Thymus (tissue), 11 donors: ENCODE results near the gene MTCH1. TPM values are rescaled to one million over a fixed set of nuclear protein-coding genes. Genes with fewer than 3 reads are reported as not detected.
"Not testable (repeated sequence)": the region's sequence is repeated elsewhere in the genome, so short reads cannot be mapped to it uniquely, and the experiment has no call there.

Source experiments
- DNase-seq, 9 donors: peaks; one replicate each; pipeline ENCODE4 v3.0.0-alpha.2; 2013; ENCODE audit warnings: low spot score in 9 of 9, low read depth in 6 of 9, missing footprints in 1 of 9
- H3K27ac ChIP-seq, 2 donors: one replicate each; pipeline ENCODE4 v1.5.1; 2013; ENCODE audit warnings: control low read depth in 1 of 2, low read depth in 1 of 2, low read length in 1 of 2, mild to moderate bottlenecking in 1 of 2, moderate library complexity in 1 of 2
- H3K27me3 ChIP-seq, 2 donors: one replicate each; pipeline ENCODE4 v1.5.1; 2013; ENCODE audit warnings: low read length in 1 of 2; ENCODE audit not compliant: control insufficient read depth in 2 of 2, insufficient read depth in 1 of 2
- H3K36me3 ChIP-seq, 2 donors: one replicate each; pipeline ENCODE4 v1.5.1; 2013; ENCODE audit warnings: low read length in 1 of 2, mild to moderate bottlenecking in 1 of 2, moderate library complexity in 1 of 2; ENCODE audit not compliant: control insufficient read depth in 2 of 2, insufficient read depth in 2 of 2
- H3K4me1 ChIP-seq, 2 donors: one replicate each; pipeline ENCODE4 v1.5.1; 2013; ENCODE audit warnings: low read length in 2 of 2; ENCODE audit not compliant: control insufficient read depth in 2 of 2, insufficient read depth in 2 of 2
- H3K4me3 ChIP-seq, 2 donors: one replicate each; pipeline ENCODE4 v1.5.1; 2013; ENCODE audit warnings: low read length in 2 of 2, control low read depth in 1 of 2, mild to moderate bottlenecking in 1 of 2
- H3K9me3 ChIP-seq, 2 donors: one replicate each; pipeline ENCODE4 v1.5.1; 2013; ENCODE audit warnings: low read length in 1 of 2, mild to moderate bottlenecking in 1 of 2; ENCODE audit not compliant: control insufficient read depth in 2 of 2, insufficient read depth in 1 of 2
- WGBS: extraction: QIAGEN DNeasy Blood & Tissue Kit; methylation state at CpG from one replicate; pipeline ENCODE4 v1.1.7; 2013; 5-methylcytosine and 5-hydroxymethylcytosine counted together
- polyA plus RNA-seq: library from polyadenylated mRNA; stranded (reverse); fragments of 200-250 nt; gene quantifications from one replicate; pipeline ENCODE4 v1.2.3, GENCODE V29; 2013
- total RNA-seq: library from RNA; stranded (reverse); fragments of 120-200 nt; gene quantifications from one replicate; pipeline ENCODE4 v1.2.4, GENCODE V29; 2013
- donor health status: healthy.

MTCH1 gene
- total and polyA plus RNA-seq, 2 donors = 110 to 152 TPM

DNA sequence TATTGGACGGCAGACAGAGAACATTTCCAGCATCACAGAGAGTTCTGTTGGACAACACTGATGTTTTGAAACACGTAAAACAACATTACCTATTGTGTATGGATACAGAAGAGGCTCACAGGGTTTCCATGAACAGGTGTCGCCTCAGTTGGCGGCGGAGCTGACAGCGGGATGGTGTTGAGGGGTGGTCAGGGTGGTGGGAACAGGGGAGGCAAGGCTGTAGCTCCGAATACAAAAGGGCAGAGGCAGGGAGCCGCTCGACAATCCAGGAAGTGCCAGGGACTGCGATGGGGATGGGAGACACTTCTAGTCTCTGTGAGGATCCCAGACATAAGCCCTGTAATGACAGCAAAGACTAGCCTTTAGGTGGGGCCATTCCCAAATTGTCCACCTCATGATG is 46.0 kb downstream of the MTCH1 start:
- WGBS = 96% methylated on average over 10 of the region's 10 CpGs
- Histone ChIP-seq H3K27me3 (peaks cover 0 to 2% of the 10 kb centered on the region in 2 donors), H3K36me3 (no peaks in the 10 kb centered on the region), H3K4me1 (peaks cover 19 to 25% of the 10 kb centered on the region in 2 donors), H3K4me3 (no peak overlapping the region), H3K9me3 (peaks cover 0 to 1% of the 10 kb centered on the region in 2 donors), H3K27ac (peak overlapping the region in 1 of 2 donors; percentile 55)
- DNase-seq = no peak

DNA sequence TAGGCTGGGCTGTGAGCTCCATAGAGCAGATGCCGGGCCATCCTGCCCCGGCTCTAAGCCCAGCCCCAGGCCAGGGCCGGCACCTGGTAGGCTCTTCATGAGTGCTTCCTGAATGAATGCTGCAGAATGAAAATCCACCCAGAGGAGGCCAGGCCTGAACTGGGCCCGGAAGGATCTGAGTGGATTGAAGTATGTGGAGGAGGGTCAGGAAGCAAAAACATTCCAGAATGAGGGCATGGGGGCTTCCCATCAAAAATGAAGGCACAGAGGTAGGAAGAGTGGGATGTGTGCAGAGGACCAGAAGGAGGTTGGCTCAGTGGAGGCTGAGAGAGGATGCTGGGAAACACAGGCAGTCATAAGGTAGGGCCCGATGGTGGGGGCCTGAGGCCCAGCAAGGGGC is 47.0 kb downstream of the MTCH1 start:
- H3K27me3 ChIP-seq, H3K36me3 ChIP-seq, H3K9me3 ChIP-seq, H3K4me3 ChIP-seq, DNase-seq, H3K27ac ChIP-seq: not testable (repeated sequence)
- WGBS = 96% methylated on average over 5 of the region's 5 CpGs
- peaks cover 17 to 20% of the 10 kb centered on the region in 2 donors for H3K4me1 ChIP-seq

DNA sequence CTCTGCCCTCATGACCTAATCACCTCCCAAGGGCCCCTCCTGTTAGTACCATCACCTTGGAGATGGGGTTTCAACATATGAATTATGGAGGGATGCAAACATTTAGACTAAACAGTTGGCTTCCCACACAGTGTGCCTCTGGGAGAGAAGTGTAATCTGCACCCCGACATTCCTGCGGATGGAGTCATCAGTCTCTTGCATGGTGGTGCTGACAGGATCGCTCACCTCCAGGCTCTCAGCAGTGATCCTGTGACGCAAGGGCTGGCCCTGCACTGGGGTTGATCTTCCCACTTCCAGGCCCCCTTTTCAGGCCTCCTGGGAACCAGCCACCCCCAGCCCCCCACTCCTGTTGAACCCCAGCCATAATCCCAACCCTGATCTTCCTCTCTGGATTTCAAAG is 47.5 kb downstream of the MTCH1 start:
- peaks cover 0 to 1% of the 10 kb centered on the region in 2 donors for H3K9me3 ChIP-seq
- no peak for DNase-seq
- no peaks in the 10 kb centered on the region for H3K36me3 ChIP-seq
- 98% methylated on average over 4 of the region's 4 CpGs for WGBS
- H3K4me1 ChIP-seq = peaks cover 17 to 20% of the 10 kb centered on the region in 2 donors
- H3K27ac ChIP-seq = no peak overlapping the region
- H3K4me3 ChIP-seq = no peak overlapping the region
- peaks cover 0 to 2% of the 10 kb centered on the region in 2 donors for H3K27me3 ChIP-seq

GRCh38 chr6:36937896-36938295 is 48.1 kb downstream of the MTCH1 start:
- Histone ChIP-seq H3K4me3 (no peak overlapping the region), H3K27ac (no peak overlapping the region), H3K4me1 (peaks cover 17 to 20% of the 10 kb centered on the region in 2 donors), H3K9me3 (peaks cover 0 to 1% of the 10 kb centered on the region in 2 donors), H3K27me3 (peaks cover 0 to 2% of the 10 kb centered on the region in 2 donors), H3K36me3 (no peaks in the 10 kb centered on the region)
- DNase-seq = no peak
- 97% methylated on average over 6 of the region's 6 CpGs for WGBS

DNA sequence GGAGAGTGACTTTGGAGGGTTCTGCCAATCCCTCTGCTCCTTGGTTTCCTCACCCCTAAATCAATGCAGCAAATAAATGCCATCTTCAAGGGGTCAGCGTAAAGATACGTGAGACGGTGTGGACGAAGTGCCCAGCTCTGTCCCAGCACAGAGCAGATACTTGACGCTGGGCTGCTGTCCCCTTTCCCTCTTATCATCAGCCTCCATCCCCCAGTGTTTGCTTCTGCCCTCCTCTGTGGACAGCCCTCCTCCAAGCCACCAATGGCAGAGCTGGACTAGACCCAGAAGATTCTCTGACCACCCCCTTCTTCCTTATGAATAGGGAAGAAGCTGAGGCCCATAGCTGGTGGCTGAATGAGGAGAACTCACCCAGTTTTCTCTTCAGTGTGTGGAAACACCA is 49.2 kb downstream of the MTCH1 start:
- Histone ChIP-seq H3K27ac (no peak overlapping the region), H3K9me3 (peaks cover 0 to 1% of the 10 kb centered on the region in 2 donors), H3K36me3 (no peaks in the 10 kb centered on the region), H3K4me3 (no peak overlapping the region), H3K4me1 (peaks cover 17 to 20% of the 10 kb centered on the region in 2 donors), H3K27me3 (peaks cover 0 to 2% of the 10 kb centered on the region in 2 donors)
- DNase-seq = no peak
- 96% methylated on average over 5 of the region's 5 CpGs for WGBS

DNA sequence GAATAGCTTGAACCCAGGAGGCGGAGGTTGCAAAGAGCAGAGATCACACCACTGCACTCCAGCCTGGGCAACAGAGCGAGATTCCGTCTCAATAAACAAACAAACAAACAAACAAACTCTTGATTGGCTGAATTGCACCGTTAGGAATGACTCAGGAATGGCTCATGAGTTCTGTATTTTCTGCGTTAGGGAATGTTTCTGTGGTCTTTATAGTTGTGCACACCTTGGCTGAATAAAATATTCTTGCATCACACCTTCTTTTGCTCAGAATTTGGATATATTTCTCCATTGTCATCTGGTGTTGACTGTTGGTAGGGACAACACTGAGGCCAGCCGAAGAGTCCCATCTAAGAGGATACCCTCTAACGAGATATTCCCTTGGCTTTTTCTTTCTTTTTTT is 51.1 kb downstream of the MTCH1 start:
- Histone ChIP-seq H3K27ac (no peak overlapping the region), H3K4me1 (peaks cover 7 to 10% of the 10 kb centered on the region in 2 donors), H3K36me3 (no peaks in the 10 kb centered on the region), H3K27me3 (no peaks in the 10 kb centered on the region), H3K4me3 (no peak overlapping the region), H3K9me3 (no peaks in the 10 kb centered on the region)
- DNase-seq = no peak
- 97% methylated on average over 7 of the region's 7 CpGs for WGBS

DNA sequence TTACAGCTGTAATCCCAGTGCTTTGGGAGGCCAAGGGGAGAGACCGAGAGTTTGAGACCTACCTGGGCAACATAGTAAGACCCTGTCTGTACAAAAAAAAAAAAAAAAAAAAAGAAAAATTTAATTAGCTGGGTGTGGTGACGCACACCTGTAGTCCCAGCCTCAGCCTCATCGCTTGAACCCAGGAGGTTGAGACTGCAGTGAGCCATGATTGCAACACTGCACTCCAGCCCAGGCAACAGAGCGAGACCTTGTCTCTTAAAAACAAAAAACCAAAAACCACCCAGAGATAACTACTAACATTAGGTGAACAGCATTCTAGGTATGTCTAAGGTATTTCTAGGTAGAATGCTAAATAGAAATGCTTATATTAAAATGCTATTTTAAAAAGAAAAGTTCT is 52.5 kb downstream of the MTCH1 start:
- peaks cover 0 to under 1% of the 10 kb centered on the region in 2 donors for H3K36me3 ChIP-seq
- DNase-seq = no peak
- no peak overlapping the region for H3K4me3 ChIP-seq
- no peak overlapping the region for H3K27ac ChIP-seq
- H3K4me1 ChIP-seq = no peaks in the 10 kb centered on the region
- H3K9me3 ChIP-seq = no peaks in the 10 kb centered on the region
- H3K27me3 ChIP-seq = no peaks in the 10 kb centered on the region
- 97% methylated on average over 4 of the region's 4 CpGs for WGBS

- Histone ChIP-seq H3K9me3 (no peaks in the 10 kb centered on the region), H3K27ac (no peak overlapping the region), H3K4me3 (no peak overlapping the region), H3K36me3 (peaks cover 0 to 5% of the 10 kb centered on the region in 2 donors), H3K4me1 (no peaks in the 10 kb centered on the region), H3K27me3 (no peaks in the 10 kb centered on the region)
- DNase-seq = no peak
- 97% methylated on average over 2 of the region's 2 CpGs for WGBS
Measured at GRCh38 chr6:36933102-36933501, 52.9 kb downstream of the MTCH1 start.

DNA sequence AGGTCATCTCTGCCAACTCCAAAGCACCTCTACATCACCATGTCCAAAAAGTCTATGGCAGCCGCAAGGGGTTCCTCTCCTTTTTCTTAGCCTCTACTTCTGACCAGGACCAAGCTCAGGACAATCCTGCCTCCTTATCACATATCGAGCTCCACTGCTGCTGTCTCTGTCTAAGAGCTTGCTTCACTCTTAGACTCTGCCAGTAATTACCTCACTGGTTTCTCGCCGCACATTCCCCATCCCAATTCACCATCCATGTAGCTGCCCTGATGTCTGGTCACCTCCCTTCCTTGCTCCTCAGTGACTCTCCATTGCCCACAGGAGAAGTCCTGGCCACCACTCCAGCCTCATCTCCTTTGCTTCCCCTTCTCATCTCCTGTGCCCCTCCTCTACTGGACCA is 55.5 kb downstream of the MTCH1 start:
- 94% methylated on average over 4 of the region's 4 CpGs for WGBS
- Histone ChIP-seq H3K27me3 (no peaks in the 10 kb centered on the region), H3K4me1 (peaks cover 0 to 10% of the 10 kb centered on the region in 2 donors), H3K36me3 (peaks cover 4 to 5% of the 10 kb centered on the region in 2 donors), H3K4me3 (no peak overlapping the region), H3K9me3 (no peaks in the 10 kb centered on the region), H3K27ac (no peak overlapping the region)
- no peak for DNase-seq

DNA sequence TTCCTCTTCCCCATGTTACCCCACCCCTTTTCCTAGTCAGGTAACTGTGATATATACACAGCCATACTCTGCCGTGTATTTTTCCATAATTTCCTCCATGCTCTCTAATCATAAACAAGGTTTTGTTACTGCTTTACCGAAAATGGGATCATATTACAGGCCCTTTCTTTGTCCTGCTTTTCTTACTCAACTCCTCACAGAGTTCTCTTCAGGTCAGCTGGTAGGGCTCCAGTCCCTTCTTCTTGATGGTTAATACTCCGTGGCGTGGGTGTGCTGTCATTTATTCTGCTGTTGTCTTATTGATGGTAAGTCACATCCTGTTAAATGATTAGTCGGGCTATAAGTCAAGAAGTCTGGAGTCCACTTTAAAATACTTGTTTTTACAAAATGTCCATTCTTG is 56.4 kb downstream of the MTCH1 start:
- Histone ChIP-seq H3K4me3 (no peak overlapping the region), H3K9me3 (no peaks in the 10 kb centered on the region), H3K4me1 (peaks cover 4 to 19% of the 10 kb centered on the region in 2 donors), H3K27me3 (no peaks in the 10 kb centered on the region), H3K27ac (no peak overlapping the region), H3K36me3 (peaks cover 5 to 10% of the 10 kb centered on the region in 2 donors)
- 90% methylated on average over 5 of the region's 5 CpGs for WGBS
- no peak for DNase-seq
